ENCODE results near the gene CEP85. TPM values are rescaled to one million over a fixed set of nuclear protein-coding genes. Genes with fewer than 3 reads are reported as not detected.

The CEP85 gene
- total RNA-seq, 6 donors from 2014 or later = 10.1 to 16.8 (median 10.7) TPM

Other genes with a start within 250 kb of the CEP85 start
- 10 to 100 TPM; 12.6 to 20.1 (median 15.1) TPM for gene PAFAH2, start 236.1 kb upstream of the CEP85 start, total RNA-seq
- gene EXTL1, start 212.4 kb upstream of the CEP85 start, total RNA-seq = under 1 TPM in 3 of 6 donors, not detected in 3; under 0.01 to 0.24 (median 0.20) TPM
- gene SLC30A2, start 188.1 kb upstream of the CEP85 start, total RNA-seq = under 1 TPM in 3 of 6 donors, not detected in 3; 0.09 to 0.27 (median 0.15) TPM
- under 1 TPM in 3 of 6 donors, not detected in 3; 0.26 to 0.61 (median 0.34) TPM for gene TRIM63, start 166.6 kb upstream of the CEP85 start, total RNA-seq
- gene PDIK1L, start 122.4 kb upstream of the CEP85 start, total RNA-seq = 10 to 100 TPM in 2 of 6 donors, 1 to 10 TPM in 4; 1.7 to 12.0 (median 8.8) TPM
- gene FAM110D, start 75.1 kb upstream of the CEP85 start, total RNA-seq = 1 to 10 TPM; 1.0 to 6.7 (median 4.7) TPM
- not detected for gene C1orf232, start 65.2 kb upstream of the CEP85 start, total RNA-seq
- gene ZNF593, start 64.3 kb upstream of the CEP85 start, total RNA-seq = 10 to 100 TPM in 5 of 6 donors, 1 to 10 TPM in 1; 9.8 to 46.5 (median 29.2) TPM
- not detected for gene ZNF593OS, start 62.4 kb upstream of the CEP85 start, total RNA-seq
- 10 to 100 TPM; 20.4 to 98.5 (median 43.1) TPM for gene CNKSR1, start 56.7 kb upstream of the CEP85 start, total RNA-seq
- not detected for gene CATSPER4, start 43.6 kb upstream of the CEP85 start, total RNA-seq
- 100 to 1,000 TPM in 4 of 6 donors, 10 to 100 TPM in 2; 39.1 to 271 (median 156) TPM for gene SH3BGRL3, start 45.9 kb downstream of the CEP85 start, total RNA-seq
- gene UBXN11, start 72.4 kb downstream of the CEP85 start, total RNA-seq = 100 to 1,000 TPM in 2 of 6 donors, 10 to 100 TPM in 4; 25.7 to 194 (median 62.5) TPM
- gene CD52, start 83.8 kb downstream of the CEP85 start, total RNA-seq = 100 to 1,000 TPM in 5 of 6 donors, 10 to 100 TPM in 1; 74.4 to 437 (median 172) TPM
- 10 to 100 TPM in 3 of 6 donors, 1 to 10 TPM in 2, under 1 TPM in 1; 0.59 to 25.2 (median 11.1) TPM for gene CRYBG2, start 119.9 kb downstream of the CEP85 start, total RNA-seq
- 1 to 10 TPM in 2 of 6 donors, under 1 TPM in 3, not detected in 1; 0.30 to 1.3 (median 0.72) TPM for gene ZNF683, start 138.6 kb downstream of the CEP85 start, total RNA-seq
- gene LIN28A, start 176.6 kb downstream of the CEP85 start, total RNA-seq = 1 to 10 TPM in 2 of 6 donors, not detected in 4; 1.2 to 1.4 TPM
- gene DHDDS, start 198.1 kb downstream of the CEP85 start, total RNA-seq = 10 to 100 TPM; 25.6 to 53.0 (median 39.4) TPM
- gene HMGN2, start 238.2 kb downstream of the CEP85 start, total RNA-seq = 100 to 1,000 TPM; 166 to 378 (median 267) TPM

All from upper lobe of left lung (tissue), 6 donors.